NK-92 (cell line): ENCODE measurements around the gene LARP7.
"Not testable (repeated sequence)": the region's sequence is repeated elsewhere in the genome, so short reads cannot be mapped to it uniquely, and the experiment has no call there.

ENCODE experiments used
- DNase-seq: peaks from one replicate; lab custom pipeline; 2025; ENCODE audit not compliant: unreplicated experiment; lab: John Stamatoyannopoulos, UW

Gene LARP7

DNA sequence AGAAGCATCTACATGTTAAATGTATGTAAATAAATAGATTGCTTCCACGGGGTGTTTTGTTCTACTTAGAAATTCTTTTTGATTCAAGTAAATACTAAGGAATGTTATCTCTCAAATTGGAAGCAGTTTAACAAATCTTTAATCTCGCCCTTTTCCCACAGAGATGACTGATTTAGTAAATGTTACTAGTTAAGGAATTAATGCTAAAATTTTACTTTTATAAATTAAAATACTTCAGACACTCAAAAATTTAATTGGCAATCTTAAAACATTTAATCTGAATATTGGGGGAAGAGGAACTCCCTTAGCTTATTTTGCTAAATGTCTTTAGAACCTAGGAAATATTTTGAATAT, 12.1 kb downstream of the LARP7 start:
- DNase-seq = no peak

DNA sequence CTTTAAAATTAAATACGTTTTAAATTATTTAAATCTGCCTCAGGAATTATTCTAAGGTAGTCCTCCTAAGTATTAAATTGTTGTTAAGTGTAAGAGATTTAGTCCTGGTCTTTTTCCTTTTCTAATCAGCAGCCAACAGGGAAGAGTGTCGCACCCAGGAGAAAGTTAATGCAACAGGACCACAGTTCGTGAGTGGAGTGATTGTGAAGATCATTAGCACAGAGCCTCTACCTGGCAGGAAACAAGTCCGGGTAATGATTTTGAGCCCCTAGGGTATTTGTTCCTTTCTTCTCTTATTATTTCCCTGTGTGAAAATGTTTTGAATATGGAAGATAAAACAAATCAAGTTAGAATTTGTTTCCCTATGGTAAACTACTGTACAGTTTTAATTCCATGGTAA, 13.4 kb downstream of the LARP7 start:
- DNase-seq = no peak

DNA sequence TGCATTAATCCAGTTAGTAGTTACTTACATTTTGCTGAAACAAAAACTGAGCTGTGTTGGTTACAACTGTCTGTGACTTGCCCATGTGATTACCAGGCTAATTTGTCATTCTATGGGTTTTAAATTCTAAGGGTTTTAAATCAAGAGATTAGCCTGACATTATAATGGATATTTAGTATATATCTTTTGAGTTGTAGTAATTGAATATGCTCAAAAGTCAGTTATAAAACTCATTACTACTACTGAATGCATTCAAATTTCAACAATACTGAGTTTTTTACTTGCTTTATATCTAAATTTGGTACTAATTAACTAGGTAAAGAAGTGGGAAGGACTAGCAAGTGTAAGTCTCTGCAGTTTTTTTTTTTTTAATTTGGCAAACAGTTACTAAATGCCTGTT, 14.7 kb downstream of the LARP7 start:
- DNase-seq = no peak

- no peak for DNase-seq
Observed at GRCh38 chr4:112652216-112652615, 15.3 kb downstream of the LARP7 start.

GRCh38 chr4:112655270-112655669, 18.3 kb downstream of the LARP7 start:
- DNase-seq = no peak

DNA sequence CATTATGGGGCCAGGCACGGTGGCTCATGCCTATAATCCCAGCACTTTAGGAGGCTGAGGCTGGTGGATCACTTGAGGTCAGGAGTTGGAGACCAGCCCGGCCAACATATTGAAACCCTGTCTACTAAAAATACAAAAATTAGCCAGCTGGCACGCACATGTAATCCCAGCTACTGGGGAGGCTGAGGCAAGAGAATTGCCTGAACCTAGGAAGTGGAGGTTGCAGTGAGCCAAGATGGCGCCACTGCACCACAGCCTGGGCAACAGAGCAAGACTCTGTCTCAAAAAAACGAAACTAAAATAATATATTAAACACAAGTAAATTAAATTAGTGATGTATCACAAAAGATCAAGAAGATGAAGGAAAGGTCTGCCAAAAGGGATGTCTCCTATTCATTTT, 19.2 kb downstream of the LARP7 start:
- not testable (repeated sequence) for DNase-seq

DNA sequence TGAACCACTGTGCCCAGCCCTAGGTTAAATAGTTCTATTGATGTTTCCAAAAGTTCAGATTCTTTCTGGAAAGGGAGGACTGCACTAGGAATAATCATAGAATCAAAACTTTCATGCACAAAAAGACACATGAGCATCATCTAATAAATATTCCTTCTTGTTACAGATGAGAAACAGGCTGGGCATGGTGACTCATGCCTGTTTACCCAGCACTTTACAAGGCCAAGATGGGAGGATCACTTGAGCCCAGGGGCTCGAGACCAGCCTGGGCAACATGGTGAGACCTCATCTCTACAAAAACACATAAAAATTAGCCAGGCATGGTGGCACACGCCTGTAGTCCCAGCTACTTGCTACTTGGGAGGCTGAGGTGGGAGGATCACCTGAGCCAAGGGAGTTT, 27.7 kb downstream of the LARP7 start:
- DNase-seq = no peak

GRCh38 chr4:112668131-112668530, 31.2 kb downstream of the LARP7 start:
- no peak for DNase-seq

DNA sequence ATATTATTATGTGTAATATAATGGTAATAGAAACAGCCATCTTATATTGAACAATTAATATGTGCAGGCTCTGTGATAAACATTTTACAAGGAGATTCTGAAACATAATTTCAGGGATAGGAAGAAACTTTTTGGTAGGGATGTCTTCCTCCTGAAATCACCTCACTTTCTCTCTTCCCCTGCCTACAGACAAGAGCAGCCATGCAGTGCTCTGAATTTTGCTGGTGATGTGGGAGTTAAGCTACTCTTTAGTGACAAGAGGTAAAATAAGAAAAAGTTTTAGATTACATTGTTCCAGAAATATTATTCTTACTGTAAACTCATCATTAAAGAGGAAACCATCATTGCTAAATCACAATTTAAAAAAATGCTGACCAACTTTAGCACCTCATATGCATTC, 36.1 kb downstream of the LARP7 start:
- DNase-seq = no peak

DNA sequence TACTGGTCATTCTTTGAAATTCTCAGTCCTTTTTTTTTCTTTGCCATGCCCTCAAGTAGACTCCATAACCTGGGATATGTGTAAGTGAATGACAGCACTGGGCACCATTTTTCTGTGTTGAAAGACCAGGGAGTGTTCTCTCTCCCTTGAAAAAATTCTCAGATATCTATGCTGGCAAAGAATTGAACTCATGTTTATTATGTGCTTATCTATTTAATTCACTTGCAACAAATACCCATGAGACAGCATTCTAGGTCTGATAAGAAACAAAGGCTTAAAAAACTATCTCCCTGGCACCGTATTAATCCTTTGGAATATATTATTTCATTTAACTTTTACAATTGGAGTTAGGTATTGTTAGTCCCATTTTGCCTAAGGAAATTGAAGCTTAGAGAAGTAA, 36.7 kb downstream of the LARP7 start:
- DNase-seq = no peak

DNA sequence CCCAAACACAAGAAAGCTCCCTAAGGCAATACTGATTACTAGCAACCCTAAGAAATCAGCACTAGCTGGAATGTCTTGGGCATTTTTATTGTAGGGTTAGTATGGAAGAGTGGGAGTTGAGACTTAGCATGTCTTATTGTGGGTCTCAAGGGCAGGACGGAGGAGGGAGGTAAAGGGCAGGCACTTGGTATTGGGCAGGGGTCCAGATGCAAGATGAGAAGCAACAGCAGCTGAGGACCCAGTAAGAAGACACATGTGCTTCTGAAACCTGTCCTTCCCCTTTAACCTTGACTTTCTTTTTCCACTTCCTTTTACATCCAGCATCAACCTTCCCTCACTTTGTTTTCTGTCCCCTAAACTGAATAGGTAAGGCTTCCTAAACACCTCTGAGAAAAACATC, 37.4 kb downstream of the LARP7 start:
- DNase-seq = no peak

GRCh38 chr4:112677519-112678091, 40.7 kb downstream of the LARP7 start:
- DNase-seq = no peak

DNA sequence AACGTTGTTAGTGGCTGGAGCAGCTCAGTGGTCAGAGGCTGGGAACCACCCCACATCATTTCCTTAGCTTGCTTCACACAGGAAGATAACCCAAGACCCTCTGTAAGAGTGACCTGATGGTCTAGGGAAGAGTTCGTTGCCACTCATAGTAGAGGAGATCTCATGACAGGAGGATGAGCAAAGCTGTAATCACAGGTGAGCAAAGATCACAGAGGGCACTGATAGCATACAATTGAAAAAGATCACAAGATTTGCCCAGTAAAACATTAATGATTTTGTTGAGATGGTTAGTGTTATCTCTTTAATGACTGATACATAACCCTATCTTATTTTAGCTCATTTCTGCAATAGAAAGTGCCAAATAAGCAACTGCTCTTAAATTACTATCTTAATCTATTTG, 44.1 kb downstream of the LARP7 start:
- no peak for DNase-seq

GRCh38 chr4:112693507-112693906, 56.6 kb downstream of the LARP7 start:
- no peak for DNase-seq

DNA sequence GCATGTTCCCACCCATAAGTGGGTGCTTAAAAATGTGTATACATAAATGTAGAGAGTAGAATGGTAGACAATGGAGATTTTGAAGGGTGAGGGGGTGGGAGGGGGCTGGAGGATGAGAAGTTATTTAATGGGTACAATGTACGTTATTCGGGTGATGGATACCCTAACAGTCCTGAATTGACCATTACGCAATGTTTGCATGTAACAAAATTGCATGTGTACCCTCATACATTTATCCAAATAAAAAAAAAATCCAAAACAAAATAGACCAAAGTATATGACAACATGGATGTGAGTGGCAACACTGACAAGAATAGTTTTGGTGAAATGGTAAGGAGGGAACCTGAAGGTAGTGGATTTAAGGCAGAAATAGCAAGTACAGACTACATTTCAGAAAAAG, 63.7 kb downstream of the LARP7 start:
- DNase-seq = no peak

DNA sequence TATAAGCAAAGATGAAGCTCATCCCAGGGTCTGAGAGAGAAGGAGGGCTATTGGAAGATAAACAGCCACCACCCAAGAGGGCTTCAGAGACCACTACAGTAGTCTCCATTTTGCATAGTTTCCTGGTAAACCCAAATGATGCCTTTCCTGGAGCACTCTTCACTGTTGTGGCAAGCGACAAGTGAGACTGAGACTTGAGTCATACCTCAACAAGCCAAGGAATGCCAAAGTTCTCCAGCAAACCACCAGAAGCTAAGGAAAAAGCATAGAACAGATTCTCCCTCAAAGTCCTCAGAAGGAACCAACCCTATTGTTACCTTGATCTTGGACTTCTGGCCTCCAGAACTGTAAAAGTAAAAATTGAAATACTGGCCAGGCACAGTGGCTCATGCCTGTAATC, 65.9 kb downstream of the LARP7 start:
- no peak for DNase-seq

- no peak for DNase-seq
Observed at GRCh38 chr4:112704322-112704721, 67.4 kb downstream of the LARP7 start.

DNA sequence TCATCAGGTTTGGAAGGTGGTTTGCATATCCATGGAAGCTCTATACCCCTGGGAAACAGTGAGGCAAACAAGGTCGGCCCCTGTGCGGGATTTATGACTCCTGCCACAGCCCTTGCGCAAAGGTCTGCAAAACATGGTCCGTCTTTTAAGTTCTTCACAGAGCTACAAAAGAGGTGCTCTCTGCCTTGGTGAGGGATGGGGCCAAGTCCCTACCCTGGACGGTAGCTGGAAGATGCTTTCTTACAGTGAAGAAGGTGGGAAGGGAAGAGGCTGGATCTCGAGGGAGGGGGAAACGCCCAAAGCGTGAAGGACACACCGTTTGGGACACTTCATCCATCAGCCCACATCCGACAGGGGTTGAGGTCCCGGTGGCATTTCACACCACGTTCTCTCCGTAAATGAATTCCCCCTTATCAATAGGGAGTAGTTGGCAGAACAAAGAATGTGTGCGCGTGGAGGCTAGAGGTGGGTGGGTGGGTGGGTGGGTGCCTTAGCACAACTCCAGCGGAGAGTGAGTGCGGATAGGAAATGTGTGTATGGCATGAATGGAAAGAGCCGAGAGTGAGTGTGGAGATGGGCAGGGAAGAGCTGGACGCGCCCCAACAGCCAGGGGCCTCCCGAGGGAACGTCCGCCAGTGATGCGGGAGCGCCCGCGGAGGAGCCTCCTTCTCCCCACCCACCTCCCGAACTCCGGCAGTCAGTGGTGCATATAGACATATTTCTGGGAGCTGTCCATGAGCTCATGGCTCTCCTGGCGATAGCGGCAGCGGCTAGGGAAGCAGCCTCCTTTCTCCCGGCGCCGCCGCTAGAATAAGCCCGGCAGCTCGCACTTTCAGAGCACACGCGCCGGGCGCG, 68.3 kb downstream of the LARP7 start:
- no peak for DNase-seq

DNA sequence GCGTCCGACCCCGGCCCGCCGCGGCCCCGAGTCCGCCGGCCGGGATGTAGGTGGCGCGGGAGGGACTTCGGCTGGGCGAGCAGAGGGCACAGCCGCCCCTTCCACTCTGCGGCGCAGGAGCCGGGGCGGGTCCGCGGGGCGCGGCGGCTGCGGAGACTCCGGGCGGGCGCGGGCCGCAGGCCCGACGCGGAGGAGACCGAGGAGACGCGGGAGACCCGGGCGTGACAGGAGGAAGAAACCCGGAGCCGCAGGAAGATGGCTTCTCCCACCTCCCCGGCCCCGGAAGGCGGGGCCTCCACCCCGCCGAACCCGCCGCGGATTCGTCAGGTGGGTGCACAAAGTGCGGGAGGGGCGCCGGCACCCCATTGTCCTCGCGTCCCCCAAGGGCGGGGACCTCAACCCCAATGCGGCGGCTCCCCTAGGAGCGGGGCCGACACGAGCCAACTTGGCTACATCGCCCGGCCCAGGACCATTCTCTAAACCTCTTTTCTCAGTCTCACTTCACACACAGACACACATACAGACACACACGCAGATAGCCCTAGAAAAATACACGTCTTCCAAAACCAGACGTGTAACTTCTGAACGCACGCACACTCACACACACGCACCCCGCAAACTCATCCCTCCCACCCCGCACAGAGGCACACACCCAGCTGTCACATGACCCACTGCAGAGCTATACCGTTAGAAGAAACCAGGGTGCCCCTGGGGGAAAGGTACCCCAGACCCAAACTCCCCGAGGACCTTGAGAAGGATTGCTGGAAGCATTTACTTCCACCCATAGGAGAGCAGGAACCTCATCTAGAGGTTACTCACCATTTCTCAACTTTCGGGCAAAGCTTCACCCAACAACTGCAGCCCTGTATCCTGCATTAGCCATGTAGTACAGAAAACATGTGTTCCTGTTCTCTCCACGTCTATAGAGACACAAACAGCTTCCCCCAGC, 69.2 kb downstream of the LARP7 start:
- not testable (repeated sequence) for DNase-seq

DNA sequence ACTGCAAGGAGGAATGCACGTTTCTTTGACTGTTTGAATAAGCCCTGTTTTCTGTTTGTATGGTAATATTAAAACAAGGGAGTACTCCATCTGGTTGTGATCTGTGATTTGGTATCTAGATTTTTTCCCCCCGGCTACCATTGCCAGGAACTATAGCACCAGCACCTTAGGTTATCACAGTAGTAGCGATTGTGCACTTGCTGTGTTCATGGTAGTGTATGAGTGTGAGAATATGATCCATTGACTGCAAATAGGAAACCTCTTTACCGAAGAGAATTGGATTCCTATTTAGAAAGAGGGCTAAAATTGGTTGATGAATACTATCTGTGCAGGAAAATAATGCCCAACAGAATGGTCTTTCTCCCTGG, 69.9 kb downstream of the LARP7 start:
- DNase-seq = no peak
